A549 treated with AZD2906 at 1 μM for 4 hours (cell line): Measurements from ENCODE around the gene LLGL1. TPM values are rescaled to one million over a fixed set of nuclear protein-coding genes. Genes with fewer than 3 reads are reported as not detected.

Experiments
- total RNA-seq: library from RNA; stranded (reverse); fragments of 200-300 nt; extraction: Qiagen RNA extraction; gene quantifications from 5 replicates; pipeline ENCODE4 v1.2.3, GENCODE V29; 2022

The LLGL1 gene
- 12.5 to 16.9 TPM (median 15.6 TPM) in 5 replicates for total RNA-seq

GRCh38 chr17:18225121-18225641 lies at the start of gene LLGL1:
Gene LLGL1, plus strand, starts transcription at chr17:18225635. Its CDS starts 48 bp downstream, at chr17:18225683.

DNA sequence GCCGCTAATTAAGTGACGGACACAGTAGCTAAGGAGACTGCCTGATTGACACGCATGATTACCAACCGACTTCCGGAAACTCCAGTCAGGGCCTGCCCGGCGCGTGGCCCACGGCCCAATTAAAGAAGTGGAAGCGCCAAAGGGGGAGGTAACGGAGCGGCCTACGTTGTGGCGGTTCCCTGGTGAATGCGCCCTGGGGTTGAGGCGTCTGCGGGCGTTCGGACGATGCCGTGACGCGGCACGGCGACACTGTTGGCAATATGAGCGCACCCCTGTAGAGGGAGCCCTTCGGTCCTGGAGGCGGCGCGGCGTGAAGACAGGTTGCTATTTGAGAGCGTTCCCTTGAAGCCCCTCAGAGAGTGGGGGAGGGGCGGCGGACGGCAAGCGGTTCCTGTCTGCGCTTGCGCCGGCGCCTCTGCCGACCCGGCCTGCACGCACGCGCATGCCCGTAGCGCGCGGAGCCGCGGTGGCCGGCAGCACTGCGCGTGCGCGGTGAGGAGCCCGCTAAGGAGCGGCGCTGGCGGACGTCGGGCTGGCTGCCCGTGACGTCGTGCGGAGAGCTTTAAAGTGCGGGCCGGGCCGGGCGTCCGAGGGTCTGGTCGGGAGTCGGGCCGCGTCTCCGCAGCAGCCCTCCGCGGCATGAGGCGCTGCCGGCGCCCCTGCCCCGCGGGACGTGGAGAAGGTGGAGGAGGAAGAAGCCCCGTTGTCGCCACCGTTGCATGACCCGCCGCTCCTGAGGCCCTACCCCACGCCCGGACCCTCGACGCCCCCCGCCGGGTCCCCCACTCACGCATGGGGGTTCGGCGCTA lies 41.9 kb upstream of the LLGL1 start, which contains the start of gene ALKBH5:
Gene ALKBH5 (plus strand): TSS at position 495 of the 809 bp plus-strand sequence. CDS start 416 bp downstream, outside the sequence.

DNA sequence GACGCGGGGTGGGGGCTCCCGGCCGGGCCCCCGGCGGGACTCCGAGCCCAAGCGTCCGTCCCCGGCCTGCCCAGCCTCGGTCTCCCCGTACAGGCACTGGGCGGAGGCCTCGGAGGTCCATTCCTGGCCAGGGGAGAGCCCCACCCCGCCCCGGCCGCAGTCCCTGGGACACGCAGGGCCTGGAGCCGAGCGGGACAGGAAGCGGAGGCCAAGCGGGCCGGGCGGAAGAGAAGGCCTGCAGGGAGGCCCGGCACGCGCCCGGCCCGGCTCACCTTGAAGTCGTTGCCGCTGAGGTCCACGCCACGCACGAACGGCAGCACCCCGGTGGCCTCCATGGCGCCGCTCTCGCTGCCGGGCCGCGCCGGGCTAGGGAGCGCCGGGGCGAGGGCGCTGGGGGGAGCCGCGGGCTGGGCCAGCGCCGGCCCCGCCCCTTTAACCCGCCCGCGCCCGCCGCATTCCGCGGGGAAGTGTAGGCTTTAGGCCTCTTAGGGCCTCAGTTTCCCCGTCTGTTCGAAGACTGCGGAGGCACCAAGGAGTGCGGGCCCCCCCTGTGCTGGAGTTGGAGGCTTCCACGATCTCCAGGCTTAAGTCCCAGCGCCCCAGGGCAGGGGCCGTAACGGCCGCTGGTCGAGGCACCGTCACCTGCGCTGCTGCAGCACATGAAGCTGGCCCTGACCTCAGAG lies 33.1 kb downstream of the LLGL1 start, which contains the start of gene FLII:
Gene FLII (minus strand): TSS at position 383 of the 683 bp plus-strand sequence. CDS start 48 bp downstream, at position 335.

DNA sequence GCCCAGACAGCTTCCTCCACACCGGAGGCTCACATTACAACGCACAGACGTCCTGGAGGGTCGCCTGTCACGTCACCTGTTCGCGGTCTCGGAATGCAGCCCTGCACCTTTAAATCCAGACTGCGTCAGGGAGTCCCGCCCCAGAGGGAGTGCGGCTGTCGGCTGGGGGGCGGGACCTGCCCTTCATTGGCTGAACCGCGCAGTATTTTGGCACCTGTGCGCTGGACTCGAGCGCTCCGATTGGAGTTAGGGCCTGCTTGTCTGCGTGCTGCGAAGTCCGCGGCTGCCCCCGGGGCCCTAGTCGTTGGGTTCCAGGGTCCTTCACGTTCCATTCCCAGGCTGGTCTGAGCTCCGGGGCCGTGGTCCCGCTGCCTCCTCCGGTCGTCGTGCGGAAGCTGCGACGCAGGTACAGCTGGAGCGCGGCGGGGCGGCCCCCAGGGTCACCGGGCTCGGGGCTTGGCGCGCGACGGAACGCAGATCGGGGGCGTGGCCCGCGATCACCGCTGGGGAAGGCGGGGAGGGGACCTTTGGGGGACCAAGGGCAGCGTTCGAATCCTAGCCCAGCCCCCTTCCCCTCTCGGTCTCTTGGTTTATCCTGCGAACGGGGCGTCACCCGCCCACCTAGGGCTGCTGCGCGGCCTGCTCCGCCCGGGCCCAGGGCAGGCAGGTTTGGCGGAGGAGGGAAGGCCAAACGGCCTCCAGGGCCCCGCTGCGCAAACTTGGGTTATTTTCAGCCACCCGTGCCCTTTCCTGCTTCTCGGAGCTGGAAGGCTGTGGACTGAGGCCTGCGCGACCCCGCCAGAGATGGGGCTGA lies 35.1 kb downstream of the LLGL1 start, which contains the start of gene MIEF2:
Gene MIEF2 (plus strand): TSS at position 331 of the 814 bp plus-strand sequence. CDS start 2,059 bp downstream, outside the sequence.

Other genes starting within 250 kb of the LLGL1 start
- gene ATPAF2, start 186.5 kb upstream of the LLGL1 start, total RNA-seq = 23.0 to 29.4 TPM (median 28.1 TPM) in 5 replicates
- 9.2 to 11.4 TPM (median 10.9 TPM) in 5 replicates for gene GID4, start 186.2 kb upstream of the LLGL1 start, total RNA-seq
- gene DRG2, start 137.7 kb upstream of the LLGL1 start, total RNA-seq = 47.0 to 54.4 TPM (median 50.7 TPM) in 5 replicates
- gene MYO15A, start 116.9 kb upstream of the LLGL1 start, total RNA-seq = 0.45 to 0.56 TPM (median 0.52 TPM) in 5 replicates
- gene ALKBH5, start 41.8 kb upstream of the LLGL1 start, total RNA-seq = 45.6 to 51.8 TPM (median 49.4 TPM) in 5 replicates
- gene FLII, start 33.1 kb downstream of the LLGL1 start, total RNA-seq = 215 to 250 TPM (median 237 TPM) in 5 replicates
- 7.8 to 12.0 TPM (median 10.7 TPM) in 5 replicates for gene MIEF2, start 35.0 kb downstream of the LLGL1 start, total RNA-seq
- 30.6 to 37.4 TPM (median 32.8 TPM) in 5 replicates for gene TOP3A, start 89.4 kb downstream of the LLGL1 start, total RNA-seq
- 13.4 to 15.5 TPM (median 15.0 TPM) in 5 replicates for gene SMCR8, start 89.7 kb downstream of the LLGL1 start, total RNA-seq
- 43.3 to 47.5 TPM (median 46.8 TPM) in 5 replicates for gene SHMT1, start 137.9 kb downstream of the LLGL1 start, total RNA-seq
- not detected in 5 replicates for gene EVPLL, start 152.1 kb downstream of the LLGL1 start, total RNA-seq